ENCODE results near the gene PRSS38. TPM values are rescaled to one million over a fixed set of nuclear protein-coding genes. Genes with fewer than 3 reads are reported as not detected.
A peak's percentile ranks its signal among the peaks of the same experiment; 100 is the strongest.

The PRSS38 gene
- total and polyA plus RNA-seq, 7 experiments from 2014 or later: not detected

- DNase-seq (no peak), ATAC-seq (no peak)
- POLR2A ChIA-PET: no interaction called here
- CTCF ChIA-PET: no interaction called here
- Histone ChIP-seq H3K4me3 (ENCODE audit: low read length) (no peak overlapping the region), H3K36me3 (ENCODE audit: control insufficient read depth in 2 of 3, insufficient read depth in 3 of 3, low read length in 3 of 3) (peaks cover 0 to 27% (median 0%) of the 10 kb centered on the region in 3 experiments), H3K27me3 (ENCODE audit: control insufficient read depth in 2 of 2, insufficient read depth in 2 of 2, low read length in 2 of 2) (no peaks in the 10 kb centered on the region), H3K4me1 (ENCODE audit: control insufficient read depth in 2 of 2, insufficient read depth in 2 of 2, low read length in 2 of 2) (peaks cover 40 to 54% of the 10 kb centered on the region in 2 donors), H3K9me3 (ENCODE audit: control insufficient read depth in 2 of 3, low read length in 3 of 3) (no peaks in the 10 kb centered on the region), H3K27ac (ENCODE audit: low read depth, low read length) (no peak overlapping the region)
- intact Hi-C loops (cut with micrococcal nuclease): loop anchor here in 1 of 2 donors (10.0 kb wide), 2 partner anchors 116 to 204 kb away; partner anchors contain the start of gene ZNF678
- H3K27me3 Mint-ChIP-seq: no peaks in the 10 kb centered on the region
- peaks cover 25 to 57% (median 55%) of the 10 kb centered on the region in 7 donors for H3K4me1 Mint-ChIP-seq
- H3K4me3 Mint-ChIP-seq: peak overlapping the region in 1 of 10 donors; percentile 69
- H3K9me3 Mint-ChIP-seq: no peaks in the 10 kb centered on the region
- H3K36me3 Mint-ChIP-seq: peaks cover 6 to 47% (median 22%) of the 10 kb centered on the region in 5 donors
- peak overlapping the region in 1 of 9 donors; percentile 77 for H3K27ac Mint-ChIP-seq
These were observed 46.8 kb upstream of the PRSS38 start for GRCh38 chr1:227768640-227769039.

- H3K27ac Mint-ChIP-seq: peak overlapping the region in 2 of 9 donors; percentile 4 to 77
- H3K36me3 Mint-ChIP-seq: peaks cover 12 to 42% (median 29%) of the 10 kb centered on the region in 5 donors
- Histone ChIP-seq H3K4me3 (ENCODE audit: low read length) (no peak overlapping the region), H3K4me1 (ENCODE audit: control insufficient read depth in 2 of 2, insufficient read depth in 2 of 2, low read length in 2 of 2) (peaks cover 38 to 52% of the 10 kb centered on the region in 2 donors), H3K36me3 (ENCODE audit: control insufficient read depth in 2 of 3, insufficient read depth in 3 of 3, low read length in 3 of 3) (peaks cover 0 to 27% (median 0%) of the 10 kb centered on the region in 3 experiments), H3K9me3 (ENCODE audit: control insufficient read depth in 2 of 3, low read length in 3 of 3) (no peaks in the 10 kb centered on the region), H3K27me3 (ENCODE audit: control insufficient read depth in 2 of 2, insufficient read depth in 2 of 2, low read length in 2 of 2) (no peaks in the 10 kb centered on the region), H3K27ac (ENCODE audit: low read depth, low read length) (no peak overlapping the region)
- no peak overlapping the region for H3K4me3 Mint-ChIP-seq
- POLR2A ChIA-PET: no interaction called here
- CTCF ChIA-PET: no interaction called here
- no peak for DNase-seq
- intact Hi-C loops (cut with micrococcal nuclease): loop anchor here in 1 of 2 donors (10.0 kb wide), 2 partner anchors 116 to 204 kb away; partner anchors contain the start of gene ZNF678
- H3K4me1 Mint-ChIP-seq: peaks cover 27 to 58% (median 55%) of the 10 kb centered on the region in 7 donors
- no peaks in the 10 kb centered on the region for H3K27me3 Mint-ChIP-seq
- no peaks in the 10 kb centered on the region for H3K9me3 Mint-ChIP-seq
- no peak for ATAC-seq
These were observed 46.2 kb upstream of the PRSS38 start for GRCh38 chr1:227769047-227769935.

- no peaks in the 10 kb centered on the region for H3K27me3 Mint-ChIP-seq
- peaks cover 30 to 58% (median 54%) of the 10 kb centered on the region in 7 donors for H3K4me1 Mint-ChIP-seq
- H3K36me3 Mint-ChIP-seq: peaks cover 13 to 37% (median 31%) of the 10 kb centered on the region in 5 donors
- H3K27me3 ChIP-seq (ENCODE audit: control insufficient read depth in 2 of 2, insufficient read depth in 2 of 2, low read length in 2 of 2): no peaks in the 10 kb centered on the region
- H3K4me3 Mint-ChIP-seq: no peak overlapping the region
- no peak overlapping the region for H3K4me3 ChIP-seq (ENCODE audit: low read length)
- ChIA-PET POLR2A (no interaction called here), CTCF (no interaction called here)
- no peak for DNase-seq
- H3K27ac Mint-ChIP-seq: no peak overlapping the region
- no peaks in the 10 kb centered on the region for H3K9me3 Mint-ChIP-seq
- intact Hi-C loops (cut with micrococcal nuclease): loop anchor here in 1 of 2 donors (10.0 kb wide), 2 partner anchors 115 to 205 kb away; partner anchors contain the start of gene ZNF678
- peaks cover 0 to 29% (median 0%) of the 10 kb centered on the region in 3 experiments for H3K36me3 ChIP-seq (ENCODE audit: control insufficient read depth in 2 of 3, insufficient read depth in 3 of 3, low read length in 3 of 3)
- peaks cover 37 to 52% of the 10 kb centered on the region in 2 donors for H3K4me1 ChIP-seq (ENCODE audit: control insufficient read depth in 2 of 2, insufficient read depth in 2 of 2, low read length in 2 of 2)
- H3K27ac ChIP-seq (ENCODE audit: low read depth, low read length): no peak overlapping the region
- no peak for ATAC-seq
- H3K9me3 ChIP-seq (ENCODE audit: control insufficient read depth in 2 of 3, low read length in 3 of 3): no peaks in the 10 kb centered on the region
These were observed 45.5 kb upstream of the PRSS38 start for GRCh38 chr1:227769936-227770494.

GRCh38 chr1:227770812-227771211, 44.7 kb upstream of the PRSS38 start:
- Mint-ChIP-seq H3K9me3 (no peaks in the 10 kb centered on the region), H3K27ac (peak overlapping the region in 2 of 9 donors; percentile 14 to 83), H3K27me3 (no peaks in the 10 kb centered on the region), H3K36me3 (peaks cover 13 to 34% (median 31%) of the 10 kb centered on the region in 5 donors), H3K4me3 (no peak overlapping the region), H3K4me1 (peaks cover 28 to 50% (median 46%) of the 10 kb centered on the region in 7 donors)
- peaks cover 29 to 45% of the 10 kb centered on the region in 2 donors for H3K4me1 ChIP-seq (ENCODE audit: control insufficient read depth in 2 of 2, insufficient read depth in 2 of 2, low read length in 2 of 2)
- ChIA-PET POLR2A (no interaction called here), CTCF (no interaction called here)
- intact Hi-C loops (cut with micrococcal nuclease): no loop called here
- no peak overlapping the region for H3K4me3 ChIP-seq (ENCODE audit: low read length)
- H3K27ac ChIP-seq (ENCODE audit: low read depth, low read length): no peak overlapping the region
- peaks cover 0 to 36% (median 0%) of the 10 kb centered on the region in 3 experiments for H3K36me3 ChIP-seq (ENCODE audit: control insufficient read depth in 2 of 3, insufficient read depth in 3 of 3, low read length in 3 of 3)
- DNase-seq (no peak), ATAC-seq (no peak)
- no peaks in the 10 kb centered on the region for H3K27me3 ChIP-seq (ENCODE audit: control insufficient read depth in 2 of 2, insufficient read depth in 2 of 2, low read length in 2 of 2)
- no peaks in the 10 kb centered on the region for H3K9me3 ChIP-seq (ENCODE audit: control insufficient read depth in 2 of 3, low read length in 3 of 3)

DNA sequence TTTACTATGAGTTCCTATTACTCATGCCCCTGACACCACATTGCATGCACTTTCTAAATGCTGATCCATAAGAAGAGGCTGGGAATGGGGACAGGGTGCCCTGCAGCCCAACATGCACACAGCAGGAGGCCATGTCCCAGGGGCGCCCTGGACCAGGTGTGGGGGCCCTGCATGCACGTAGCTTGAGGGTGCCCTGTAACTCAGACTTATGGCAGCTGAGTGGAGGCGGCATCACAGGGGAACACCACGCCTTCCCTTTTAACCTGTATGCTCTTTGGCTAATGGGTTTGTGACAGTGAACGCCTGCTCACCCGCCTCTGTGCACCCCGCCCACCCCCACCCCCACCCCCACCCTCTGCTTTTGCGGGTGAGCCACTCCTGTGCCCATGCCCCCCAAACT, 44.1 kb upstream of the PRSS38 start:
- no peak for ATAC-seq
- H3K36me3 Mint-ChIP-seq: peaks cover 13 to 38% (median 32%) of the 10 kb centered on the region in 5 donors
- intact Hi-C loops (cut with micrococcal nuclease): no loop called here
- no peak overlapping the region for H3K4me3 Mint-ChIP-seq
- Histone ChIP-seq H3K4me3 (ENCODE audit: low read length) (no peak overlapping the region), H3K4me1 (ENCODE audit: control insufficient read depth in 2 of 2, insufficient read depth in 2 of 2, low read length in 2 of 2) (peaks cover 24 to 41% of the 10 kb centered on the region in 2 donors), H3K27ac (ENCODE audit: low read depth, low read length) (no peak overlapping the region), H3K9me3 (ENCODE audit: control insufficient read depth in 2 of 3, low read length in 3 of 3) (no peaks in the 10 kb centered on the region), H3K36me3 (ENCODE audit: control insufficient read depth in 2 of 3, insufficient read depth in 3 of 3, low read length in 3 of 3) (peaks cover 0 to 41% (median 0%) of the 10 kb centered on the region in 3 experiments), H3K27me3 (ENCODE audit: control insufficient read depth in 2 of 2, insufficient read depth in 2 of 2, low read length in 2 of 2) (no peaks in the 10 kb centered on the region)
- H3K27me3 Mint-ChIP-seq: no peaks in the 10 kb centered on the region
- CTCF ChIA-PET: no interaction called here
- peaks cover 25 to 47% (median 41%) of the 10 kb centered on the region in 7 donors for H3K4me1 Mint-ChIP-seq
- POLR2A ChIA-PET: no interaction called here
- no peak for DNase-seq
- no peaks in the 10 kb centered on the region for H3K9me3 Mint-ChIP-seq
- no peak overlapping the region for H3K27ac Mint-ChIP-seq

DNA sequence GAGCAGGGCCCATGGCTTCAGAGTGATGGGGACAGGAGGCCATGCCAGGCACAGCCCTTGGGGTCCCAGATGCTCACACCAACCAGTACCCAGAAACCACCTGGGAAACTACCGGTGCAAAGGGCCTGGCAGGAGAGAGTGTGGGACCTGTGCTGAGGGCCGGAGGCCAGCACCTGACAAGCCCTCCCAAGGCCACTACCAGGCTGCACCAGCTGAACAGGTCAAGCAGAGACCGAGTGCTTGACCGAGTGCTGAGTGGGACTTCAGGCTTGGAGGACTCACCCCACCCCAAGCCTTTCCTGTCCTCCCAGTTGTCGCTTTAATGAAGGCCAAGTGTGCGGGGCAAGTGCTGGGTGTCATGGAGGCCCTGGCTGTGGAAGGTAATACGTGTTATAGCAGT, 43.7 kb upstream of the PRSS38 start:
- Mint-ChIP-seq H3K9me3 (no peaks in the 10 kb centered on the region), H3K27ac (no peak overlapping the region), H3K27me3 (no peaks in the 10 kb centered on the region), H3K36me3 (peaks cover 13 to 40% (median 30%) of the 10 kb centered on the region in 5 donors), H3K4me1 (peaks cover 22 to 44% (median 36%) of the 10 kb centered on the region in 7 donors), H3K4me3 (no peak overlapping the region)
- Histone ChIP-seq H3K27ac (ENCODE audit: low read depth, low read length) (no peak overlapping the region), H3K9me3 (ENCODE audit: control insufficient read depth in 2 of 3, low read length in 3 of 3) (no peaks in the 10 kb centered on the region), H3K27me3 (ENCODE audit: control insufficient read depth in 2 of 2, insufficient read depth in 2 of 2, low read length in 2 of 2) (no peaks in the 10 kb centered on the region), H3K36me3 (ENCODE audit: control insufficient read depth in 2 of 3, insufficient read depth in 3 of 3, low read length in 3 of 3) (peaks cover 0 to 45% (median 0%) of the 10 kb centered on the region in 3 experiments), H3K4me3 (ENCODE audit: low read length) (no peak overlapping the region), H3K4me1 (ENCODE audit: control insufficient read depth in 2 of 2, insufficient read depth in 2 of 2, low read length in 2 of 2) (peaks cover 21 to 37% of the 10 kb centered on the region in 2 donors)
- no peak for DNase-seq
- CTCF ChIA-PET: no interaction called here
- ATAC-seq: no peak
- POLR2A ChIA-PET: no interaction called here
- intact Hi-C loops (cut with micrococcal nuclease): no loop called here

All from naive thymus-derived CD4-positive, alpha-beta T cell (primary cell).